GM19035 (cell line): Measurements from ENCODE around the gene PGGHG.
"Not testable (repeated sequence)": the region's sequence is repeated elsewhere in the genome, so short reads cannot be mapped to it uniquely, and the experiment has no call there.

Experiments
- ATAC-seq: cut with Tn5 transposase; IDR thresholded peaks from one replicate; pipeline ENCODE4 v1.9.1; 2021; ENCODE audit not compliant: unreplicated experiment

The PGGHG gene

DNA sequence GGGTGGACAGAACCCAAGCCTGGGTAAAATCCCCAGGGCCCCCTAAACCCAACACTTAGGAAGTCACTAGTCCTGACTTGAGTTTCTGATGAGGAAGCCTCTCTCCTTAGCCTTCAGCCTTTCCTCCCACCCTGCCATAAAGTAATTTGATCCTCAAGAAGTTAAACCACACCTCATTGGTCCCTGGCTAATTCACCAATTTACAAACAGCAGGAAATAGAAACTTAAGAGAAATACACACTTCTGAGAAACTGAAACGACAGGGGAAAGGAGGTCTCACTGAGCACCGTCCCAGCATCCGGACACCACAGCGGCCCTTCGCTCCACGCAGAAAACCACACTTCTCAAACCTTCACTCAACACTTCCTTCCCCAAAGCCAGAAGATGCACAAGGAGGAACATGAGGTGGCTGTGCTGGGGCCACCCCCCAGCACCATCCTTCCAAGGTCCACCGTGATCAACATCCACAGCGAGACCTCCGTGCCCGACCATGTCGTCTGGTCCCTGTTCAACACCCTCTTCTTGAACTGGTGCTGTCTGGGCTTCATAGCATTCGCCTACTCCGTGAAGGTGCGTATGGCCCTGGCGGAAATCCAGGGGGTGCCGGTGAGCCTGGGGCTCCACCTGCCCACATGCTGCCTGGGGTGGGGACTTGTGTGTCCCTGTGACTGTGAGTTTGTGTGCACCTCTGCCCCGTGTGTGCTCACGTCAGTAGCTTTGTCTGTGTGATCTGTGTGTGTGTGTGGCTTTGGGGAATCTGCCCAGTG lies 25.0 kb downstream of the PGGHG start, which contains the start of gene IFITM1:
TSS of gene IFITM1 (plus strand) at position 254 of the 767 bp plus-strand sequence. CDS start at position 385, 131 bp downstream.
- ATAC-seq = peak; percentile 42

DNA sequence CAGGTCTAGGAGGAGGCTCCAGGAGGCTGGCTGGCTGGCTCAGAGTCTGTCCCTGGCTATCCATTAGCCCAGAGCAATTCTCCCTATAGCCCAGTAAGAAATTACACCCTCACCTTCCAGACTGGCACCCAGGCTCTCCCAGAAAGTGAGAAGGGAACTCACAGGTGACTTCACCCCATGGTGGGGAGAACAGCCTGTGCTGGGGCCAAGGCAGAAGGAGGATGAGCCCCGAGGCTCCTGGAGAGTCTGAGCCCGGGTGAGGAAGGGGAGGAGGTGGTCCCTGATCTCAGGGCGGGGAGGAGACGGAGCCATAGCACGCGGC lies 25.6 kb downstream of the PGGHG start:
- not testable (repeated sequence) for ATAC-seq

DNA sequence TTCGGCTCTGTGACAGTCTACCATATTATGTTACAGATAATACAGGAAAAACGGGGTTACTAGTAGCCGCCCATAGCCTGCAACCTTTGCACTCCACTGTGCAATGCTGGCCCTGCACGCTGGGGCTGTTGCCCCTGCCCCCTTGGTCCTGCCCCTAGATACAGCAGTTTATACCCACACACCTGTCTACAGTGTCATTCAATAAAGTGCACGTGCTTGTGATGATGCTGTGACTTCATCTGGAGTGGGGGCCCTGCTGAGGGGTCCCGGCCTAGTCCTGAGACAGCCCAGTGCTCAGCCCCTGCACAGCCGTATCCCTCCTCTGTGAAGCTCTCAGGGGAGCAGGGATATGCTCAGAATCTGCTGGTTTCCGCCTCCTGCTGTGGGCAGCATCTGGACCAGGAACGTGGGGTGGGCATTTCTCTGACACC lies 26.1 kb downstream of the PGGHG start:
- ATAC-seq = no peak

DNA sequence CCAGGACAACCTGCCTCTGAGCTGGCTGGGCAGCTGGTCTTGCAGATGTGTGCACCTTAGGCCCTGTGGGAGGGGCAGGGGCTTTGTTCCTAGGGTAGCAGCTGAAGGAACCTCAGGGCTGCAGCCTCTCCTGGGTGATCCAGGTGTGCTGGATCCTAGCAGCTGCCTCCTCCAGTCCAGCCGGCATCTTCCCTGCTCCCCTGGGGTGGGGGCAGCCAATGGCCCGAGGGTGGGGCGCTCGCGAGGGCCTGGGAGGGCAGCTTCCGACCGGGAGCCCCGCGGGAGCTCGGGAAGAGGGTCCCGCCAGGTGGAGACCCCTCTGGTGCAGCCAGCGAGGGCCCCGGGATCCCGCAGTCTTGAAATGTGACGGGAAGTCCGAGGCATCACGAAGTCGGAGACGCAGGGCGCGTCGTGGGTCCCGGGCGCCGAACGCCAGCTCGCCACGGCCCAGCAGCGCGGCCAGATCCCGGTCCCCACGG lies 26.6 kb downstream of the PGGHG start:
- ATAC-seq = no peak

DNA sequence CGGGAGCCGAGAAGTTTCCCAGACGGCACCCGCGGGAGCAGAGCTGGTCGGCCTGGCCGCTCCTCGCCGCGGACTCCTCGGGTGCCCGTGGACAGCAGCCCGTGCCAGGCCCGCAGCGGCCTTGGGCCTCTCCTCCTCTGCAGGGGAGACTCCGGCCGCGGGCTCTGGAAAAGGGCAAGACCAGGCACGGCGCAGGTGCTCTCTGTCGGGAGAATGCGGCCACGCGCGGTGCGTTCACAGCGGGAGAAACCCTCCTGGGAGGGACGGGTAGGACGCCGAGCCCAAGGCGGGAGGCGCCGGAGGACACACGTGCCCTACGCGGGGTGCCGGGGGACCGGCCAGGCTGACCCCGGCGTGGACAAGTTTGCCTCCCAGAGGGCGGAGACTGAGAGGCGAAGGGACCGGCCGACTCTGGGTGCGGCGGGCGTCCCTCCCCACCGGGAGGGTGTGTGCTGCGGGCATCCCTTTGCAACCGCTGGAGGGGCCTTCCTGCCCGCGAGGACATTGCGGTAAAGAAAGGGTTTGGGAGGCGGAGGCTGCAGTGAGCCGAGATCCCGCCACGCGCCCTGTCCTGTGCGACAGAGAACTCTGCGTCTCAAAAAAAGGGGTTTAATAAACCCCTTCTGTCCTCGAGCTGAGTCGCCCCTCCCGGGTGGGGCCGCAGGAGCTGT lies 27.2 kb downstream of the PGGHG start:
- no peak for ATAC-seq

DNA sequence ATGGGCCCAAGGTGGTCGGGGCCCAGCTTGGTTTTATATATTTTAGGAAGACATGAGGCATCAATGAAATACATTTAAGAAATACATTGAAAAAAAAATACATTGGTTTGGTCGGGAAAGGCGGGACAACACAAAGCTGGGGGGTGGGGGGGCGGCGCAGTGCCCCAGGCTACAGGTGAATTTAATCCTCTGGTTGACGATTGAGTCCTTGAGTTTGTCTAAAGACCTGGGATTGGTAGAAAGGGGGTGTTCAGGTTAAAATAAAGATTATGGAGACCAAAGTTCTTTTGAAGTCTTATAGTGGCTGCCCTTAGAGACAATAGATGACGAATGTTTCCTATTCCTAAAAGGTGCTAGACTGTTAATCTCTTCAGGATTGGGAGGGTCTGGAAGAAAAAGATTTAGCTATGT lies 28.0 kb downstream of the PGGHG start:
- no peak for ATAC-seq

DNA sequence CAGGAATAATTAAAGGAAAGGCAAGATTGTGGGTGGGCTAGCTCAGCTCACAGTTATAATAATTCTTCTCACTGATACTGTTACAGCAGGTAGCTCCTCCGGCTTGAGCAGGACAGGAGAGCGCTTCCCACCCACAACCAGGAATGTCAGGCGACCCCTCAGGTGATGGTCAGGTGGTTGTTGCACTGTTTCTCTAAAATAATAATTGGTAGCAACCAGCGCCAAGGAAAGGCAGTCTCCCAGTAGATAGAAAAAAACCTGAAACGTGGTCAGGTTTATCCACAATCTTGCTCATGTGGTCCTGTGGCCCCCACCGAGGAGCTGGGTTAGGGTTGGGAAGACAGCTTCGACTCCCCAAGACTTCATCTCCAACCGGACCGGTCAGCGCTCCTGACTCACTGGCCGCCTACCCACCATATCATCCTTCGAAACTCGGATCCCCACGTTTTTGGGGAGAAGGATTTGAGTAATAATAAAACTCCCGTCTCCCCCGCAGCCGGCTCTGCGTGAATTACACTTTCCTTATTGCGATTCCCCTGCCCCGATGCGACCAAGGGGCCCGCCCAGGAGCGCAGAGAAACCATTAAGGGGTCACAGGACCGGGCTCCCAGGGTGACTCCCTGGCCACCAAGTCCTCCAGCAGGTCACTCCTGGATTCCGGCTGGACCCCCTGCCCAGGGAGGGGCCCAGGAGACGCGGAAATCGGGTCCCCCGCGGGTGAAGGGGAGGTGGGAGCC lies 28.9 kb downstream of the PGGHG start:
- ATAC-seq = peak; percentile 7

DNA sequence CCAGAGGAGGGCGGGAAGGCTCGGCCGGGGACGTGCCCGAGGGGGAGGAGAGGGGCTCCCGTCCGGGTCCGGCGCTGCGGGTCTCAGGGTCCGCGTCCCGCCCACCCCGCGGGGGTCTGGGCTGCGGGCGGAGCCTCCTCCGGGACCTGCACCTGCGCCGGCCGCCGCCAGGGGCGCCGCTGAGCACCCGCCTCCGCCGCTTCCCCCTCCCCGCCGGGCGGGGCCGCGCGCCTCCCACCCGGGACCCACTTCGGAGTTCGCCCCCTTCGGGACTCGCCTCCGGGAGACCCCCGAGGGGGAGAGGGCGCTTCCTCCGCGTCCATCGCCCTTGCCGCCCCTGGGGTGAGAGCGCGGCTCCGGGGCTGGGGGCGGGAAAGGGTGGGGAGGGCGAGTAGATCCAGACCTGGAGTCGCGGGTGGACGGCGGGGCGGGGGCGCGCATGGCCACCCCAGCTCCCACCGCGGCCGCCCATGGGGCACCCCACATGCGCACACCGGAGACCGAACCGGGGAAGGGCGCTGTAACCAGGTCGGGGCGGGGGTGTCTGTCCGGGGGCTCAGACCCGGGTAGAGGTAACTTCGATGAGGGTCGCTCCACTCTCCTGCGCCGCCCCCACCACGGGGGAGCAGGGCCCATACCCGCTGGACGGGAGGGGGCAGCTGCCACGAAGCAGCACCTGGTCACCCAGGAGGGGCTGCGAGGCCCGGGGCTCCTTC lies 29.6 kb downstream of the PGGHG start:
- ATAC-seq = peak; percentile 54

DNA sequence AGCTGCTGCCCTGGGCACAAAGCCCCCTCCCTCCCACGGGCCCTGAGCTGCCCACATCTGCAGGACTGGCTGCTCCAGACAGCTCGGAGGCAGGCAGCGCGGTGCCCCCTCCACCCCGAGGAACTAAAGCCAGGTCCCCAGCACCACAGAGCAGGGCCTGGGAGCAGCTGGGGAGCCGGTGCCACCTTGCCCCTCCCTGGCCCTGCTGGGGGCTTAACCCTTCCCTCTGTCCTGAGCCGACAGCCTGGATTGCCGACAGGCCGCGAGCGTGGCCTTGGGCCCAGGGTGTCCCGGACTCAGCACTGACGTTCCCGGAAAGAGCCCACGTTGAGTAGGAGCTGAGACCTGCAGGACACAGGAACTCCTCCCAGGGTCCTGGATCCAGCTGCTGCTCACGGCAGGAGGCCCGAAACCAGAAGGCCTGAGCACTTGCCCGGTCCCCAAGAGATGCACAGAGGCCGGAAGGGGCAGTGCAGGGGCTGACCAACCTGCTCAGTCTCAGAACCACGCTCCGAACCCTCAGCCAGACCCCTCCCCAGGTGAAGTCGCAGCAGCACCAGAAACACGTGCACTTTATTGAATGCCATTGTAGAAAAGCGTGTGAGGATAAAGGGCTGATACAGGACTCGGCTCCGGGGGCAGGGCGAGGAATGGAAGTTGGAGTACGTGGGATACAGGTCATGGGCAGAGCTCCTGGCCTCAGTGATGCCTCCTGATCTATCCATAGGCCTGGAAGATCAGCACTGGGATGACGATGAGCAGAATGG lies 30.4 kb downstream of the PGGHG start:
- ATAC-seq = not testable (repeated sequence)

DNA sequence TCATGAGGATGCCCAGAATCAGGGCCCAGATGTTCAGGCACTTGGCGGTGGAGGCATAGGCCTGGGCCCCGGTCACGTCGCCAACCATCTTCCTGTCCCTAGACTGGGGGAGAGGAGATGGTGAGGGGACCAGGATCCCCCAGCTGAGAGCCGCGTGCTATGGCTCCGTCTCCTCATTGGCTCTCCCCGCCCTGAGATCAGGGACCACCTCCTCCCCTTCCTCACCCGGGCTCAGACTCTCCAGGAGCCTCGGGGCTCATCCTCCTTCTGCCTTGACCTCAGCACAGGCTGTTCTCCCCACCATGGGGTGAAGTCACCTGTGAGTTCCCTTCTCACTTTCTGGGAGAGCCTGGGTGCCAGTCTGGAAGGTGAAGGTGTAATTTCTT lies 31.0 kb downstream of the PGGHG start:
- ATAC-seq = not testable (repeated sequence)

DNA sequence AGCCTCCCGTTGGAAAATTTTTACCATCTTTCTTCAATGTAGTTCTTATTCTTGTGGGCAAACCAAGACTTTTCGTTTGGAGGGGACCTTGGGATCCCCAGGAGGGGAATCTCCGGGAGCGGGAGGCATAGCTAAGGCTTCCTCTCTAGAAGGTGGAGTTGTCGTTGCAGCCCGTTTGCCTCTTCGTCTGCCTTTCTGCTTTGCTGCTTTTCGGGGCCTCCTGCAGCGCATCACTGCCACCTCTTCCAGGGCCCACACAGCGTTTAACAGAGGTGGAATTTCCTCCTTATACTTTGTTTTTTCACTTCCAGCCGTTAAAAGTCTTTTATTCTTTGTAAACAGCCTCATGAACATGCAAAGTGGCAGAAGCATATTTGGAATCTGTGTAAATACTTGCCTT lies 35.2 kb downstream of the PGGHG start:
- no peak for ATAC-seq

DNA sequence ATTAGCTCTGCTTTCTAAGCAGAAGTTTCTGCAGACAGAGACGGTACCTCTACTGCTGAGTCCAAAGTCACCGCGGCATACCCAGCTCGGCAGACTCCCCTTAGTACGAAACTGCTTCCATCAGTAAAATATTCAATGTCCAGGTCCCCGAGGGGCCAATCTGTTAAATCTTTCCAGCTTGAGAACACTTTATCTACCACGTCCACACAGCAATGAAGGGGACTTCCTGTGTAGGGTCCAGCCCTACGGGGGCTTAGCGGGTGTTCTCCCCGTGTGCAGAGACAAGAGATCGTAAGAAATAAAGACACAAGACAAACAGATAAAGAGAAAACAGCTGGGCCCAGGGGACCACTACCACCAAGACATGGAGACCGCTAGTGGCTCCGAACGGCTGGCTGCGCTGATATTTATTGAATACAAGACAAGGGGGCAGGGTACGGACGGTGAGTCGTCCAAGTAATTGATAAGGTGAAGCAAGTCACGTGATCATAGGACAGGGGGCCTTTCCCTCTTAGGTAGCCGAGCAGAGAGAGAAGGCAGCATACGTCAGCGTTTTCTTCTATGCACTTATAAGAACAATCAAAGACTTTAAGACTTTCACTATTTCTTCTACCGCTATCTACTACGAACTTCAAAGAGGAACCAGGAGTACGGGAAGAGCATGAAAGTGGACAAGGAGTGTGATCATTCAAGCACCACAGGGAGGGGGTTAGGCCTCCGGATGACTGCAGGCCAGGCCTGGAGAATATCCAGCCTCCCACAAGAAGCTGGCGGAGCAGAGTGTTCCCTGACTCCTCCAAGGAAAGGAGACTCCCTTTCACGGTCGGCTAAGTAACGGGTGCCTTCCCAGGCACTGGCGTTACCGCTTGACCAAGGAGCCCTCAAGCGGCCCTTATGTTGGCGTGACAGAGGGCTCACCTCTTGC lies 35.9 kb downstream of the PGGHG start:
- ATAC-seq = not testable (repeated sequence)

DNA sequence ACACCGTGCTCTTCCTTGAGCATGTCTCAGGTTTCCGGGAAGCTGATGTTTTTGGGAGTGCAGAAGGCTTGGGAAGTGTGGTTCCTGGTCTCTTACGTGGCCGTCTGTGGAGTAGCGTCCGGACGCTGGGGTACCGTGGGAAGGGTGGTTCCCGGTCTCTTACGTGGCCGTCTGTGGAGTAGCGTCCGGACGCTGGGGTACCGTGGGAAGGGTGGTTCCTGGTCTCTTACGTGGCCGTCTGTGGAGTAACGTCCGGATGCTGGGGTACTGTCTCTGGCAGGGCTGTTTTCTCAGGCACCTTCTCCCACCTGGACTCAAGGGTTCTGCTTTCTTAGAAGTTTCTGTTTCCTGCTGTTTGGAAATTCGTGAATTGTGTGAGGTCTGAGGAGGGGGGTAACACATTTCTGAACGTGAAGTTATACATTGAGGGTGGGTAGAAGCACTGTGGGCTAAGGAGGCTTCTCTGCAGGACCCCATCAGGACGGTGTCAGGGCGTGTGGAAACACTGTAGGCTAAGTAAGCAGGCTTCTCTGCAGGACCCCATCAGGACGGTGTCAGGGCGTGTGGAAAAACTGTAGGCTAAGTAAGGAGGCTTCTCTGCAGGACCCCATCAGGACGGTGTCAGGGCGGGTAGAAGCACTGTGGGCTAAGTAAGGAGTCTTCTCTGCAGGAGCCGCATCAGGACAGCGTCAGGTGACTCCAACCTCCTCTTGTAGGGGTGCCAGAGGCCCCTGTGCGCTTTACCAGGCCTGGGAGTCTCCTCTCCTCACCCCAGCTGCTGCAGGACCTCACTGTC lies 37.1 kb downstream of the PGGHG start:
- no peak for ATAC-seq

DNA sequence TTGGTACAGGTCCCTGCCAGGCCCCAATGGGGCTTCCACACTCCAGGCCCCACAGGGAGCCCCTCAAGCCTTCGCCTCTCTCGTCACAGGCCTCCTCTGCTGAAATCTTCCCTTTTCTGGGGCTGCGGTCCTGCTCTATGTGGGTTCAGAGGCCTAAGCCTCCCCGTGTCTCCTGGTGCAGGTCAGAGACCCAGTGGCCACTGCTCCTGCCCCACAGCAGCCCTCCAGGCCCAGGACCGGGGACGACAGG lies 37.6 kb downstream of the PGGHG start:
- ATAC-seq = no peak

DNA sequence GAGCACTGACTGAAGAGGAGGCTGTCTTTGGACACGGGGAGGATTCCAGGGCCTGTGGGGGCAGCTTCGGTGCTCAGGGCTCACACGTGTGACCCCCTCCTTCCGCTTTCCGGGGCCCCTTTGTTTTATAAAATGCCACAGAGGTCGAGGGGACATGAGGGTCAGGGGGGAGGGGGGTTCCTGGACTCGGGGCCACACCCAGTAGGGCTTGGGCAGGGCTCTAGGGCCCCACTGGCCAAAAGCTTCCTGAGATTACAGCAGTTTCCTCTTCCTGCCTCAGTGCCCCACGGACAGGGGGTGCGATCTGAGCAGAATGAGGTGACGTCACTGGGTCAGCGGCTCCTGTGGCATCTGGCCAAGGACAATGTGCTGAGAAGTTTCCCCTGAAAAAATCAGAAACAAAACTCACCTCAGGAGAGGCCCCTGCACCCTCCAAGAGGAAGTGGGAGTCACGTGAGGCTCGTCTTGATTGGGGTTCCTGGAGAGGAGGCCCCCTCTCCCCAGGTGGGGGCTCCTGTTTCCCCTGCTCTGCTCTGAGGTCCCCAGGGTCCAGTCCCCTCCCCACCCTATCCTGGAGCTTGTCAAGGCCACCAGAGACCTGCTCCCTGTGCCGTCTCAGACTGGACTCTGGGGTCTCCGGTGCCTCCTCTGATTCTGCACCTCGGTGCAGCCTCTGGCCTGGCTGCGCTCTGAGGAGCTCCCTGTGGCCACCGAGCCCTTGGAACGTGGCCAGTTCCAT lies 38.1 kb downstream of the PGGHG start:
- no peak for ATAC-seq

DNA sequence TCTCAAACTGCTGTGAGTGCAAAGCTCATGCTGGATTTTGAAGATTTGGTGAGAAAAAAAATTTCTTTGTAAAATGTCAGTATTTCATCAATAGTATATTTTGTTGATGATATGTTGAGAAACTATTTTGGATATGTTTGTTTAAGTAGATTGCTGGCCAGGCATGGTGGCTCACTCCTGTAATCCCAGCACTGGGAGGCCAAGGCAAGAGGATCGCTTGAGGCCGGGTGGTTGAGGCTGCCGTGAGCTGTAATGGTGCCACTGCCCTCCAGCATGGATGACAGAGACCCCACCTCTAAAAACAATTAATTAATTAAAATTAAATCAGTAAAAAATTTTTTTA lies 38.6 kb downstream of the PGGHG start:
- no peak for ATAC-seq

DNA sequence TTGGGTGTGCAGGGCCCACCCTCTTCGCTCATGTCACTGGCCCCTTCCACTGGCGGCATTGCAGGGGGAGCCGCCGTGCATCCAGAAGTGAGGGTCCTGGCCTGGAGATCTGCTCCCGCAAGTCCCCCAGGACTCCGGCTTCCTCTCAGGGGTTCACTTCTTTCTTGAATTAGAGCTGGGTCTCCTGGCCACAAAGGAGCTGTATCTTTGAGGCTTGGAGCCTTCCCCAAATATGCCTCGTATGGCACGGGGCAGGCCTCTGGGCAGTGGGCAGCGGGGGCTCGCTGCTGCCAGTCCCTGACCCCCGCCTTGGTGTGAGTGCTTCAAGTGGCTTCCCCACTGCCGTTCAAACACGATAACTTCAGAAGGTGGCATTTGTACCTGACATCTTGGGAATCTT lies 39.1 kb downstream of the PGGHG start:
- ATAC-seq = no peak

DNA sequence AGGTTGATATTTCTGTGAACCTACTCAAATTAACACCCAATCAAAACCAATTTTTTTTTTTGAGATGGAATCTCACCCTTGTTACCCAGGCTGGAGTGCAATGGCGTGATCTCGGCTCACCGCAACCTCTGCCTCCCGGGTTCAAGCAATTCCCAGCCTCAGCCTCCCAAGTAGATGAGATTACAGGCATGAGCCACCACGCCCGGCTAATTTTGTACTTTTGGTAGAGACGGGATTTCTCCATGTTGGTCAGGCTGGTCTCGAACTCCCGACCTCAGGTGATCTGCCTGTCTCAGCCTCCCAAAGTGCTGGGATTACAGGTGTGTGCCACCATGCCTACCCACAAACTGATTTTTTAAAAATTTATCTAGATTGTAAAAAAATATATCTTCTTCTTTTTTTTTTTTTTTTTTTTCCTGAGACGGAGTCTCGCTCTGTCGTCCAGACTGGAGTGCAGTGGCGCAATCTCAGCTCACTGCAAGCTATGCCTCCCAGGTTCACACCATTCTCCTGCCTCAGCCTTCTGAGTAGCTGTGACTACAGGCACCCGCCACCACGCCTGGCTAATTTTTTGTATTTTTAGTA lies 39.7 kb downstream of the PGGHG start:
- not testable (repeated sequence) for ATAC-seq
